HG02678 (cell line): ENCODE results near the gene SYDE2.
A peak's percentile ranks its signal among the peaks of the same experiment; 100 is the strongest.

Experiments
- ATAC-seq: cut with Tn5 transposase; IDR thresholded peaks from one replicate; pipeline ENCODE4 v1.9.1; 2021; ENCODE audit warnings: mild to moderate bottlenecking, moderate library complexity; ENCODE audit not compliant: unreplicated experiment

Gene SYDE2

GRCh38 chr1:85132078-85132720, 68.6 kb downstream of the SYDE2 start:
- ATAC-seq, result no peak

DNA sequence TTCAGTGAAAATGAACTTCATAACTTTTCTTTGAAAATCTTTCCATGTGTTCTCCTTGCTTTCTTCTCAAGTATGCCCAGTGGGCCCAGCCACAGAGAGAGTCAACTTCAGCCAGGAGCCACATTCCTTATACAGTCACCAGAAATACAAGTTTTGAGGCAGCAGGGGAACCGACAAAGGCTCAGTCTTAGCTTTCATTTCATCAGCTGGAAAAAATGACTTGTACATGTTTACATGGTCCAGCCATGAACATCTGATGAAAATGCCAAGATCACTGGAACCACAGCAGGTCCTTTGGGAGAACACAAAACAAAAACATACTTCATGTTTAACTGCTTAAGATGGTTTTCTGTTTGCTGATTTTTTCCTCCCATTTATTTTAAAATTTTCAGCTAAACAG, 72.5 kb downstream of the SYDE2 start:
- ATAC-seq, result no peak

DNA sequence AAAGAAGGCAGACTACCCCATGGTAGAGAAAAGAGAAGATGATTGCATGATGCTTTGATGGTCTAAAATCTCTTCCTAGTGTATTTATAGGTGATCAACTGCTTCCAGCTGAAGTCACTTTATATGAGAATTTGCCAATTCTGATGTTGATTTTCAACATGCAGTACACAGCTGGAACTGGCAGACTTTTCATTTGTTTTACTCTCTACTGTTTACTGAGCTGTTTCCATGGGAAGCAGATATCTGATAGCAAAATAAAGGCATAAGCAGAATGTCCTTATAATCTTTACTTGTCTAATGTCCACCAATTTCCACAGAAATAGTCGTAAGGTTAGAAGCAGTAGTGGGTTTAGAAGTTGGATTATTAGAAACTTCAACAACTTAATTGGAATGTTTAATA, 74.9 kb downstream of the SYDE2 start:
- ATAC-seq, result no peak

- ATAC-seq, result no peak
Measured at GRCh38 chr1:85124091-85124490, 76.7 kb downstream of the SYDE2 start.

- no peak for ATAC-seq
Measured at GRCh38 chr1:85122169-85122568, 78.6 kb downstream of the SYDE2 start.

DNA sequence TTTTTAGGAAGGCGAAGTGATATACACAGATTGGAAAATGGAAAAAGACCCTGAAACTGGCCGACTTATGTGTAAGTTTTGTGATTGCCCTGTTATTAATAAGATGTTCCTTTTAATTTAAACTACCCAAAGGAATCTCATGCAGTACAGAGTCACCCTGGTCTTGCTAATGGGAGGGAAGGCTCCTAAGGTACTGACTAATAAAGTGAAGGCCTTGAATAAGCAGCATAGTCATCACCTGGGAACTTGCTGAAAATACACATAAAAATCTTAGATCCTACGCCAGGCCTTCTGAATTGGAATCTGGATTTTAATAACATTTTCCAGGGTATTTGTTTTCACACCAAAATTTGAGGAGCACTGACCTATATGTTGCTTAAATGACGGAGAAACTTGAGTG, 79.1 kb downstream of the SYDE2 start:
- no peak for ATAC-seq

GRCh38 chr1:85118751-85119150, 82.1 kb downstream of the SYDE2 start:
- ATAC-seq, result no peak

DNA sequence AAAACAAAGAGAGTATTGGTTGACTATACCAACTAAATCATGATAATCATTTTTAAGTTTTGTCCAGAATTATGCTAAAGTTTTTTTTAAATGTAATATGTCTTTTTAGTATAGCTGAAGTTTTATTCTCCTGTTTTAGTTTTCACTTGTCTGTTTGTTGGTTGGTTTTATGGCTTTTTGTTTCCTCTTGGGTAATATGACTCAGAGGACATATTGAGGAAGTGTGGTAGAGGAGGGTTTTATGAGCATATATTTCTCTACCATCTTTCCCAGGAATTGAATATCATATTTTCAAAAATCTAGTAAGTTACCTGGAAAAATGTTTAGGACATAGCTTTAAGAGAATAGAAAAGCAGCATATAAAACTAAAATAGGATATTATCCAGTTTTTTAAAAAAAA, 84.0 kb downstream of the SYDE2 start:
- no peak for ATAC-seq

DNA sequence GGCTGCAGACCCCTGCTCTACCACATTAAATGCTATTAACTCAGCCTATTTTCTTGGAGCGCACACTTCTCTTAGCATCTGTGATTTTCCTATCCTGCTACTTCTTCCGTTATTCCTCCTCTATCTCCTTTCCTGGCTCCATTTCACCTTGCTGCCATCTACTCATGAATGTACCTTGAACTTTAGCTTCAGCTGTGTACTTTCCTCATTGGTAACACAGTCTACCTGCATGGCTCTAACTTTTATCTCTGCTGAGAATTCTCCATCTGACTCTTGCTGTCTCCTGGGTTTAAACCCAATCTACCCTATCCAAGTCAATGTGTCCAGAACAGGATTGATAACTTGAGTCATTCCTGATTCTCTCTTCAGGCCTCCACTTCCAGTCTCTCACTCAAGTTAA, 84.9 kb downstream of the SYDE2 start:
- ATAC-seq, result no peak

- ATAC-seq, result no peak
Measured at GRCh38 chr1:85111695-85112094, 89.1 kb downstream of the SYDE2 start.

DNA sequence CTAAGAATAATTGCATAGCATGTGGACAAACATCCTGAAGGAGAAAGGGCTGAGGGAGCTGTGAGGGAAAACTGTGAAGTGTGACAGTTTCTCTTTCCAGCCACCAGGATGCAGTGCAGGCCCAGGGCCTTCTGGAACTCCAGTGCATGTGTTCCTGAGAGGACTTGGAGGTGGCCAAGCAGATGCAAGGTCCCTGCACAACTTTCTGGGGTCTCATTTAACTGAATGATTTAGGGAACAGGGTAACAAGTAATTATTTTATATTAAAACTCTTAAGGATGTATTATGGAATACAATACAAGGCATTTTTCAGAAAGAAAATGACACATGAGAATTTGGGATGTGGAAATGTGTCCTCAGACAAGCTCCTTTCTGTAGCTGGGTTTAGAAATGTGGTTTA, 91.3 kb downstream of the SYDE2 start:
- ATAC-seq, result peak; percentile 82
